ENCODE data around the gene ATF6. TPM values are rescaled to one million over a fixed set of nuclear protein-coding genes. Genes with fewer than 3 reads are reported as not detected.
"Not testable (repeated sequence)": the region's sequence is repeated elsewhere in the genome, so short reads cannot be mapped to it uniquely, and the experiment has no call there.

ATF6 gene
- total RNA-seq, 1 experiment from 2014 or later = 10.6 TPM

- not testable (repeated sequence) for H3K9me3 Mint-ChIP-seq; ATAC-seq; DNase-seq (ENCODE audit: low spot score); H3K36me3 Mint-ChIP-seq; H3K27ac Mint-ChIP-seq
- H3K4me1 Mint-ChIP-seq = peaks cover 20% of the 10 kb centered on the region
- peak overlapping the region; percentile 90 for H3K4me3 Mint-ChIP-seq
- peaks cover 68% of the 10 kb centered on the region for H3K27me3 Mint-ChIP-seq (ENCODE audit: low read depth)
- ChIA-PET CTCF (interaction anchor here (1.3 to 2.4 kb wide), 7 partner anchors 13 to 311 kb away, joined by 3 to 23 read pairs (median 7); no protein-coding TSS in a partner anchor), POLR2A (interaction anchor here (2.6 kb wide), 1 partner anchor 24 kb away, joined by 10 read pairs; the partner anchor contains the start of gene DUSP12)
- 0 out of 2 replicates have a peak, but pooled peaks have one; percentile 55 for TF ChIP-seq ZNF512 (CRISPR knock-in tag; IDR thresholded peaks at IDR 0.05; ENCODE audit: borderline replicate concordance)
These were observed 40.7 kb upstream of the ATF6 start for GRCh38 chr1:161725258-161725907.

GRCh38 chr1:161725908-161726472, 40.1 kb upstream of the ATF6 start:
- Mint-ChIP-seq H3K4me3 (peak overlapping the region; percentile 90), H3K27ac (no peak overlapping the region), H3K36me3 (no peaks in the 10 kb centered on the region), H3K9me3 (no peaks in the 10 kb centered on the region), H3K4me1 (peaks cover 26% of the 10 kb centered on the region), H3K27me3 (ENCODE audit: low read depth) (peaks cover 71% of the 10 kb centered on the region)
- peak; percentile 42 for DNase-seq (ENCODE audit: low spot score)
- peak; percentile 38 for ATAC-seq
- TF ChIP-seq FOXP1 (CRISPR knock-in tag; IDR thresholded peaks at IDR 0.05; ENCODE audit: borderline replicate concordance) = no peak
- TF ChIP-seq GRHL2 (CRISPR knock-in tag; IDR thresholded peaks at IDR 0.05; ENCODE audit: insufficient replicate concordance, severe bottlenecking) = no peak
- TF ChIP-seq HMGXB4 (CRISPR knock-in tag; IDR thresholded peaks at IDR 0.05) = peak; percentile 57
- peak; percentile 44; the same call in 1 of the 2 replicates for TF ChIP-seq ARID4B (CRISPR knock-in tag; IDR thresholded peaks at IDR 0.05; ENCODE audit: borderline replicate concordance)
- 0 out of 2 replicates have a peak, but pooled peaks have one; percentile 26 for TF ChIP-seq ESRRA (CRISPR knock-in tag; IDR thresholded peaks at IDR 0.05; ENCODE audit: borderline replicate concordance)
- TF ChIP-seq MAX (CRISPR knock-in tag; IDR thresholded peaks at IDR 0.05) = peak; percentile 32; the same call in 1 of the 2 replicates
- TF ChIP-seq TCF7 (CRISPR knock-in tag; IDR thresholded peaks at IDR 0.05; ENCODE audit: low read depth) = no peak
- no peak for TF ChIP-seq IRF2 (CRISPR knock-in tag; IDR thresholded peaks at IDR 0.05; ENCODE audit: borderline replicate concordance, low read depth)
- TF ChIP-seq E2F5 (CRISPR knock-in tag; IDR thresholded peaks at IDR 0.05) = peak; percentile 10; the same call in 1 of the 2 replicates
- TF ChIP-seq E2F4 (CRISPR knock-in tag; IDR thresholded peaks at IDR 0.05; ENCODE audit: borderline replicate concordance, low read depth) = 0 out of 2 replicates have a peak, but pooled peaks have one; percentile 49
- 0 out of 2 replicates have a peak, but pooled peaks have one; percentile 27 for TF ChIP-seq CREM (CRISPR knock-in tag; IDR thresholded peaks at IDR 0.05)
- 0 out of 2 replicates have a peak, but pooled peaks have one; percentile 2 for TF ChIP-seq FOXK1 (CRISPR knock-in tag; IDR thresholded peaks at IDR 0.05)
- ChIA-PET POLR2A (interaction anchor here (0.7 to 2.6 kb wide), 2 partner anchors 24 to 1231 kb away, joined by 3 to 10 read pairs; partner anchors contain the start of gene DUSP12), CTCF (interaction anchor here (0.9 to 2.4 kb wide), 12 partner anchors 9 to 311 kb away, joined by 3 to 23 read pairs (median 4); partner anchors contain the start of gene DUSP12)

Measured in WTC11 (cell line).